HL-60 (cell line): ENCODE results near the gene MIAT.

Experiments
- DNase-seq, 2 experiments: peaks; one replicate each; pipeline ENCODE4 v3.0.0-alpha.2; 2010 to 2020; ENCODE audit warnings: low read depth in 1 of 2, low spot score in 1 of 2
- H3K27ac ChIP-seq: fragments of 250-450 bp; sonication (Bioruptor Pico); replicated peaks from 2 replicates; pipeline ENCODE4 v1.5.1; 2020; ENCODE audit warnings: mild to moderate bottlenecking, moderate library complexity
- H3K27me3 ChIP-seq: fragments of 250-450 bp; sonication (Bioruptor Pico); 2 replicates; pipeline ENCODE4 v1.5.1; 2021; ENCODE audit warnings: mild to moderate bottlenecking, moderate library complexity; ENCODE audit not compliant: insufficient read depth, poor library complexity, severe bottlenecking
- H3K4me3 ChIP-seq: replicated peaks from 2 replicates; pipeline ENCODE4 v1.5.1; 2011; ENCODE audit warnings: mild to moderate bottlenecking, control low read depth, low read length; ENCODE audit not compliant: insufficient read depth
- CTCF ChIP-seq: IDR thresholded peaks from one replicate; pipeline ENCODE4 v1.5.1; 2011; ENCODE audit warnings: low read length, control low read depth, inconsistent platforms; ENCODE audit not compliant: insufficient read depth
- GABPA ChIP-seq: IDR thresholded peaks from 2 replicates; pipeline ENCODE4 v1.6.1; 2012; ENCODE audit warnings: low read depth
- POLR2AphosphoS5 ChIP-seq: IDR thresholded peaks from 2 replicates; pipeline ENCODE4 v1.6.1; 2012; ENCODE audit warnings: low read depth
- REST ChIP-seq: IDR thresholded peaks from 2 replicates; pipeline ENCODE4 v1.6.1; 2012; ENCODE audit warnings: low read depth; ENCODE audit not compliant: insufficient replicate concordance
- SPI1 ChIP-seq: IDR thresholded peaks from 2 replicates; pipeline ENCODE4 v1.6.1; 2012; ENCODE audit warnings: low read depth, mild to moderate bottlenecking, borderline replicate concordance

MIAT gene

GRCh38 chr22:26667140-26667539 lies 9.8 kb downstream of the MIAT start:
- Histone ChIP-seq H3K4me3 (no peak overlapping the region), H3K27me3 (no peaks in the 10 kb centered on the region), H3K27ac (no peak overlapping the region)
- no peak for DNase-seq
- TF ChIP-seq CTCF (no peak), POLR2AphosphoS5 (no peak), SPI1 (no peak)

- H3K27me3 ChIP-seq, result no peaks in the 10 kb centered on the region
- TF ChIP-seq SPI1 (no peak), POLR2AphosphoS5 (no peak), CTCF (peak; percentile 48), REST (no peak), GABPA (no peak)
- DNase-seq, result peak in 1 of 2 experiments; percentile 71
- no peak overlapping the region for H3K4me3 ChIP-seq
- no peak overlapping the region for H3K27ac ChIP-seq
These were observed 11.7 kb downstream of the MIAT start for GRCh38 chr22:26669060-26669481.

GRCh38 chr22:26670459-26670858 lies 13.1 kb downstream of the MIAT start:
- Histone ChIP-seq H3K4me3 (no peak overlapping the region), H3K27ac (no peak overlapping the region), H3K27me3 (no peaks in the 10 kb centered on the region)
- no peak for DNase-seq
- no peak for TF ChIP-seq CTCF
- no peak for TF ChIP-seq POLR2AphosphoS5
- no peak for TF ChIP-seq SPI1
- TF ChIP-seq REST, result no peak
- no peak for TF ChIP-seq GABPA
